IMR-90 (cell line): ENCODE data around the gene RALGPS1. TPM values are rescaled to one million over a fixed set of nuclear protein-coding genes. Genes with fewer than 3 reads are reported as not detected.

Source experiments
- ATAC-seq: fragments of 200-7000 bp; cut with Tn5 transposase; 2 replicates; pipeline ENCODE4 v1.9.1; 2020; ENCODE audit warnings: low read depth, mild to moderate bottlenecking, moderate library complexity
- BruUV-seq: library from RNA; stranded (reverse); fragments of 400-500 nt; replicated peaks from 2 replicates; lab custom pipeline; 2021; lab: Mats Ljungman, UMichigan
- CTCF ChIA-PET: fragments of 300-600 bp; formaldehyde crosslinking; extraction: SDS; loops from one replicate; lab custom pipeline; 2021; ENCODE audit warnings: antibody characterized with exemption; lab: Yijun Ruan, JAX
- POLR2A ChIA-PET: fragments of 300-600 bp; sonication (Branson Sonifier 250); formaldehyde crosslinking; loops from one replicate; lab custom pipeline; 2022; ENCODE audit warnings: antibody characterized with exemption; ENCODE audit not compliant: unreplicated experiment; lab: Charles Lee
- DNase-seq: peaks from one replicate; pipeline ENCODE4 v3.0.0; 2013
- H2AFZ ChIP-seq: replicated peaks from 2 replicates; pipeline ENCODE3; 2013; ENCODE audit warnings: low read length, mild to moderate bottlenecking; ENCODE audit not compliant: poor library complexity
- H2AK5ac ChIP-seq: 2 replicates; pipeline ENCODE4 v1.6.1; 2013; ENCODE audit warnings: low read depth, low read length, inconsistent platforms
- H2AK9ac ChIP-seq: replicated peaks from 2 replicates; pipeline ENCODE3; 2013; ENCODE audit warnings: mild to moderate bottlenecking, low read depth, low read length, moderate library complexity; ENCODE audit not compliant: poor library complexity
- H2BK120ac ChIP-seq: 2 replicates; pipeline ENCODE4 v1.6.1; 2013; ENCODE audit warnings: low read depth, low read length, inconsistent platforms
- H2BK15ac ChIP-seq: 3 replicates; pipeline ENCODE4 v1.6.1; 2013; ENCODE audit warnings: low read depth, low read length, inconsistent platforms
- H2BK20ac ChIP-seq: 2 replicates; pipeline ENCODE4 v1.6.1; 2013; ENCODE audit warnings: low read depth, mild to moderate bottlenecking, inconsistent platforms, low read length, moderate library complexity
- H2BK5ac ChIP-seq: 2 replicates; pipeline ENCODE4 v1.6.1; 2013; ENCODE audit warnings: mild to moderate bottlenecking, low read depth, low read length, inconsistent platforms; ENCODE audit not compliant: poor library complexity, severe bottlenecking
- H3K14ac ChIP-seq: replicated peaks from 2 replicates; pipeline ENCODE4 v1.6.1; 2013; ENCODE audit warnings: low read depth, low read length, inconsistent platforms
- H3K18ac ChIP-seq: 2 replicates; pipeline ENCODE4 v1.6.1; 2013; ENCODE audit warnings: low read depth, low read length, control low read depth
- H3K23ac ChIP-seq: 2 replicates; pipeline ENCODE4 v1.6.1; 2013; ENCODE audit warnings: low read depth, low read length, inconsistent platforms
- H3K27ac ChIP-seq: 2 replicates; pipeline ENCODE4 v1.5.1; 2013; ENCODE audit warnings: mild to moderate bottlenecking, control low read depth, low read length; ENCODE audit not compliant: insufficient read depth
- H3K27me3 ChIP-seq: 2 replicates; pipeline ENCODE4 v1.6.1; 2013; ENCODE audit warnings: low read length; ENCODE audit not compliant: control insufficient read depth, insufficient read depth
- H3K36me3 ChIP-seq: 2 replicates; pipeline ENCODE4 v1.6.1; 2013; ENCODE audit warnings: low read length, mixed read lengths; ENCODE audit not compliant: control insufficient read depth, insufficient read depth
- H3K4ac ChIP-seq: 2 replicates; pipeline ENCODE4 v1.6.1; 2013; ENCODE audit warnings: low read depth, low read length, inconsistent platforms
- H3K4me1 ChIP-seq: 2 replicates; pipeline ENCODE4 v1.6.1; 2013; ENCODE audit warnings: low read length, mixed read lengths; ENCODE audit not compliant: control insufficient read depth, insufficient read depth
- H3K4me2 ChIP-seq: 2 replicates; pipeline ENCODE4 v1.6.1; 2013; ENCODE audit warnings: low read depth, mild to moderate bottlenecking, control low read depth, low read length, moderate library complexity
- H3K4me3 ChIP-seq: 2 replicates; pipeline ENCODE4 v1.5.1; 2013; ENCODE audit warnings: low read depth, mild to moderate bottlenecking, control low read depth, low read length, moderate library complexity; ENCODE audit not compliant: insufficient read depth
- H3K56ac ChIP-seq: 2 replicates; pipeline ENCODE4 v1.6.1; 2013; ENCODE audit warnings: low read length, inconsistent platforms; ENCODE audit not compliant: insufficient read depth; ENCODE audit errors: extremely low read depth
- H3K79me1 ChIP-seq, 2 experiments: 2 replicates each; pipeline ENCODE4 v1.6.1; 2013; ENCODE audit warnings: low read length in 2 of 2, inconsistent platforms in 1 of 2, low read depth in 1 of 2
- H3K9ac ChIP-seq: 2 replicates; pipeline ENCODE4 v1.6.1; 2013; ENCODE audit warnings: low read depth, low read length, control low read depth
- H3K9me1 ChIP-seq: 2 replicates; pipeline ENCODE4 v1.6.1; 2013; ENCODE audit warnings: low read length, inconsistent platforms; ENCODE audit not compliant: insufficient read depth
- H3K9me3 ChIP-seq: 2 replicates; pipeline ENCODE4 v1.6.1; 2013; ENCODE audit warnings: low read length; ENCODE audit not compliant: control insufficient read depth, insufficient read depth
- H4K20me1 ChIP-seq: 2 replicates; pipeline ENCODE4 v1.6.1; 2013; ENCODE audit warnings: low read length, inconsistent platforms; ENCODE audit not compliant: insufficient read depth
- H4K5ac ChIP-seq: 2 replicates; pipeline ENCODE4 v1.6.1; 2013; ENCODE audit warnings: mild to moderate bottlenecking, low read depth, low read length, control low read depth
- H4K8ac ChIP-seq, 2 experiments: 2 replicates each; pipeline ENCODE4 v1.6.1; 2013; ENCODE audit warnings: low read depth in 2 of 2, low read length in 2 of 2, control low read depth in 1 of 2, inconsistent platforms in 1 of 2
- H4K91ac ChIP-seq: 2 replicates; pipeline ENCODE4 v1.6.1; 2013; ENCODE audit warnings: low read depth, low read length, inconsistent platforms; ENCODE audit not compliant: insufficient read depth
- CEBPB ChIP-seq: IDR thresholded peaks from 2 replicates; pipeline ENCODE4 v1.6.1; 2012; ENCODE audit warnings: low read depth, low read length, improper control_type of control experiment
- MAFK ChIP-seq: IDR thresholded peaks from 2 replicates; pipeline ENCODE4 v1.6.1; 2012; ENCODE audit warnings: low read depth, low read length, improper control_type of control experiment
- NFE2L2 ChIP-seq: fragments of 150-350 bp; IDR thresholded peaks from 2 replicates; pipeline ENCODE4 v1.6.1; 2016; ENCODE audit warnings: low read depth, mild to moderate bottlenecking, low read length
- WGBS, 2 experiments: methylation state at CpG; one replicate each; pipeline versions ENCODE4 v1.1.5 to v1.1.7; 2013; ENCODE audit warnings: missing lambda C conversion rate in 2 of 2; ENCODE audit not compliant: insufficient read length in 1 of 2; ENCODE audit errors: extremely low coverage in 2 of 2; 5-methylcytosine and 5-hydroxymethylcytosine counted together
- dilution Hi-C: fragments of 300-500 bp; cut with HindIII; formaldehyde crosslinking; loops from one replicate; pipeline ENCODE4 v1.14.3; 2018; ENCODE audit warnings: low sequenced_read_pairs; ENCODE audit not compliant: unreplicated experiment
- in situ Hi-C: fragments of 300-500 bp; cut with MboI; formaldehyde crosslinking; loops from 3 replicates; pipeline ENCODE4 v1.14.3; 2019; ENCODE audit warnings: low sequenced_read_pairs, inconsistent platforms, mixed read lengths
- intact Hi-C: fragments of 100-400 bp; cut with micrococcal nuclease; formaldehyde crosslinking; loops from 2 replicates; pipeline ENCODE4 v1.10.0; 2022
- polyA plus RNA-seq, 3 experiments: library from polyadenylated mRNA; depleted of rRNA; stranded (reverse); fragments of >200 nt; gene quantifications; 2 replicates each; pipeline ENCODE4 v1.2.3, GENCODE V29; 2012; ENCODE audit warnings: low replicate concordance in 1 of 3
- total RNA-seq: library from RNA; depleted of rRNA; stranded (reverse); fragments of >200 nt; gene quantifications from 2 replicates; pipeline ENCODE4 v1.2.3, GENCODE V29; 2012

RALGPS1 gene
- total and polyA plus RNA-seq, 2 of the 4 experiments (the other 2 are of a cell fraction): 0.90 to 2.8 TPM

DNA sequence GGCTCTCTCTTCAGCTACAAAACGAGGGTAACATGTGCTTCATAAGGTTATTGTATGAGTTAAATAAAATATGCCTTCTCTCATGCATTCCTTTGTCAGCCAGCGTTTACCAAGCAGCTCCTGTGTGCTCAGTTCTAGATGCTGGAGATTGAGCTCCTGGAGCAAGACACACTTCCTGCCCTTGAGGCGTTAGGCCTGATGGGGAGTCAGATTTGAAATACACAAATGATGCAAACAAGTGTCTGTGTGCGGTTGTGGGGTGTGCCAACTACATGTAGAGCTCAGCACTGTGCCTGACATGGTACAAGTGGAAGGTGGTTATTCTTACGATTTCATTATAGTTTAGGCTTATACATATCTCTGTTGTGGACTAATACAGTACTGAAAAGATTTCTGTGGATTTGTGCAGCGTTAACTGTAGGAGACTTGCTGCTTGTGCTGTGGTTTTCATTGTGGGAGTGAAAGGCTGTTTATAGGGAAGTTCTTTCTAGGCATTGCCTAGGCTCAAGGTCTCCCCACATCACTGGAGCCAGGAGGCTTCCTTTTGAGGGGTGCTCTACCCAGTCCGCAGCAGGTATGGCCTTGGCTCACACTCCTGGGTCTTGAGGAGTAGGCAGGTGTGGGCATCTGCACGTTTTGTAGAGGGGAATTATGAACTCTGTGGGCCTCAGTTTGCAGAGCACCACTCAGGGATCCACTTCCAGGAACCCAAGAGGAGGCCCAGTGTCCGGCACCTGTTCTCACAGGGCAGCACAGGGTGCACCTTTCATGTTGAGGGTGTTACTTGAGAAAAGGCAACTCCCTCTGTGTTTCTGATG, 247.7 kb downstream of the RALGPS1 start:
- H4K8ac ChIP-seq: peak overlapping the region; percentile 19 to 42
- no peaks in the 10 kb centered on the region for H4K20me1 ChIP-seq
- peak overlapping the region; percentile 91 for H2AK5ac ChIP-seq
- H4K5ac ChIP-seq: peak overlapping the region; percentile 46
- H2BK15ac ChIP-seq: peak overlapping the region; percentile 40; the same call in 2 of the 3 replicates
- peak overlapping the region; percentile 4 for H2AK9ac ChIP-seq
- POLR2A ChIA-PET: interaction anchor here (1.4 kb wide), 1 partner anchor 39 kb away, joined by 3 read pairs; the partner anchor contains the start of gene ANGPTL2
- ATAC-seq (peak; percentile 38), DNase-seq (peak; percentile 54)
- H3K9me1 ChIP-seq: peaks cover 26% of the 10 kb centered on the region
- peak overlapping the region; percentile 84 for H2BK20ac ChIP-seq
- peak overlapping the region; percentile 70 for H2BK120ac ChIP-seq
- H3K4me3 ChIP-seq: no peak overlapping the region
- no peaks in the 10 kb centered on the region for H3K27me3 ChIP-seq
- no peak overlapping the region for H3K27ac ChIP-seq
- intact Hi-C loops (no loop called here), in situ Hi-C loops (no loop called here), dilution Hi-C loops (no loop called here)
- TF ChIP-seq CEBPB (no peak), NFE2L2 (no peak), MAFK (no peak)
- no peak overlapping the region for H3K4me2 ChIP-seq
- H3K56ac ChIP-seq: no peak overlapping the region
- H3K79me1 ChIP-seq: no peaks in the 10 kb centered on the region
- peak overlapping the region; percentile 77 for H3K23ac ChIP-seq
- no TSS peak for BruUV-seq
- H3K4ac ChIP-seq: peak overlapping the region; percentile 66
- H3K9ac ChIP-seq: no peak overlapping the region
- H3K9me3 ChIP-seq: no peaks in the 10 kb centered on the region
- H3K4me1 ChIP-seq: peaks cover 21% of the 10 kb centered on the region
- H2BK5ac ChIP-seq: peak overlapping the region; percentile 67
- H3K18ac ChIP-seq: peak overlapping the region; percentile 74
- CTCF ChIA-PET: interaction anchor here (0.9 kb wide), 1 partner anchor 28 kb away, joined by 3 read pairs; no protein-coding TSS in a partner anchor
- H4K91ac ChIP-seq: peak overlapping the region; percentile 87
- H2AFZ ChIP-seq: peak overlapping the region; percentile 11
- peak overlapping the region; percentile 56; the same call in 1 of the 2 replicates for H3K14ac ChIP-seq
- WGBS, 2 experiments: 38% methylated on average over 1 of the region's 9 CpGs; no CpG with 5 or more reads in 1 of the 2 experiments
- no peaks in the 10 kb centered on the region for H3K36me3 ChIP-seq
